Fibroblast of lung (primary cell): Measurements from ENCODE around the gene SLC25A23. TPM values are rescaled to one million over a fixed set of nuclear protein-coding genes. Genes with fewer than 3 reads are reported as not detected.

Experiments used
- DNase-seq, 2 donors: peaks; one replicate each; pipeline versions ENCODE4 v3.0.0 to v3.0.0-alpha.2; 2010; ENCODE audit warnings: low read depth in 2 of 2
- H2AFZ ChIP-seq: 2 replicates; pipeline ENCODE4 v1.5.1; 2012; ENCODE audit warnings: low read length, control low read depth, inconsistent platforms
- H3K27ac ChIP-seq: 2 replicates; pipeline ENCODE4 v1.5.1; 2011; ENCODE audit warnings: low read length, control low read depth; ENCODE audit not compliant: insufficient read depth
- H3K27me3 ChIP-seq: 2 replicates; pipeline ENCODE4 v1.5.1; 2011; ENCODE audit warnings: mild to moderate bottlenecking, low read length; ENCODE audit not compliant: control insufficient read depth, insufficient read depth
- H3K36me3 ChIP-seq: 2 replicates; pipeline ENCODE4 v1.5.1; 2011; ENCODE audit warnings: low read length; ENCODE audit not compliant: control insufficient read depth, insufficient read depth
- H3K4me1 ChIP-seq: 2 replicates; pipeline ENCODE4 v1.5.1; 2011; ENCODE audit warnings: low read length; ENCODE audit not compliant: control insufficient read depth, insufficient read depth; ENCODE audit errors: extremely low read depth
- H3K4me2 ChIP-seq: 2 replicates; pipeline ENCODE4 v1.5.1; 2011; ENCODE audit warnings: low read length, control low read depth; ENCODE audit not compliant: insufficient read depth; ENCODE audit errors: extremely low read depth
- H3K4me3 ChIP-seq, 4 experiments: fragments of 200-600 bp in 1 of 4; sonication (generic) in 1 of 4; replicated peaks in 1 of 4; 2 replicates each; pipeline ENCODE4 v1.5.1; 2011 to 2016; ENCODE audit warnings: low read length in 4 of 4, low read depth in 3 of 4, mild to moderate bottlenecking in 3 of 4, control low read depth in 2 of 4, inconsistent platforms in 1 of 4, mixed read lengths in 1 of 4; ENCODE audit not compliant: insufficient read depth in 1 of 4; ENCODE audit errors: control extremely low read depth in 1 of 4
- H3K79me2 ChIP-seq: 2 replicates; pipeline ENCODE4 v1.5.1; 2012; ENCODE audit warnings: mild to moderate bottlenecking, low read length, inconsistent platforms; ENCODE audit not compliant: control insufficient read depth, insufficient read depth
- H3K9ac ChIP-seq: 2 replicates; pipeline ENCODE4 v1.5.1; 2011; ENCODE audit warnings: mild to moderate bottlenecking, low read length, control low read depth; ENCODE audit not compliant: insufficient read depth
- H3K9me3 ChIP-seq: 2 replicates; pipeline ENCODE4 v1.5.1; 2012; ENCODE audit warnings: low read depth, low read length; ENCODE audit not compliant: control insufficient read depth, insufficient read depth
- H4K20me1 ChIP-seq: 2 replicates; pipeline ENCODE4 v1.5.1; 2011; ENCODE audit warnings: low read length; ENCODE audit not compliant: control insufficient read depth, insufficient read depth; ENCODE audit errors: extremely low read depth
- CTCF ChIP-seq, 2 donors: IDR thresholded peaks in 1 of 2; conservative IDR thresholded peaks in 1 of 2; 1 replicate in 1 of 2; 2 replicates in 1 of 2; pipeline ENCODE4 v1.5.1; 2011 to 2012; ENCODE audit warnings: low read length in 2 of 2, control low read depth in 1 of 2, inconsistent platforms in 1 of 2, low read depth in 1 of 2, mild to moderate bottlenecking in 1 of 2
- EZH2 ChIP-seq: IDR thresholded peaks from 2 replicates; pipeline ENCODE4 v1.5.1; 2012; ENCODE audit warnings: low read length, control low read depth, mild to moderate bottlenecking; ENCODE audit errors: missing control alignments
- polyA plus RNA-seq, 2 donors: library from polyadenylated mRNA; depleted of rRNA in 1 of 2; stranded (reverse) in 1 of 2; unstranded in 1 of 2; fragments of >200 nt; gene quantifications; 2 replicates each; pipeline ENCODE4 v1.2.1, GENCODE V29; 2011 to 2012; ENCODE audit warnings: missing spikeins in 1 of 2
- total RNA-seq: library from RNA; depleted of rRNA; stranded (reverse); fragments of >200 nt; gene quantifications from 2 replicates; pipeline ENCODE4 v1.2.1, GENCODE V29; 2014

The SLC25A23 gene
- total and polyA plus RNA-seq, 2 donors (not counting 1 experiment from before 2014, with no cell fraction given), result 7.9 to 33.9 TPM

GRCh38 chr19:6427131-6427530, 32.5 kb downstream of the SLC25A23 start:
- no peak for TF ChIP-seq EZH2
- TF ChIP-seq CTCF (conservative IDR thresholded peaks at IDR 0.05 in 1 of 2, IDR thresholded peaks at IDR 0.05 in 1 of 2; ENCODE audit: low read depth in 1 of 2, low read length in 2 of 2), result no peak
- Histone ChIP-seq H3K4me1 (peaks cover 4% of the 10 kb centered on the region), H3K9me3 (no peaks in the 10 kb centered on the region), H2AFZ (no peak overlapping the region), H3K36me3 (peaks cover under 1% of the 10 kb centered on the region), H3K9ac (no peak overlapping the region), H3K27me3 (peaks cover 3% of the 10 kb centered on the region), H3K79me2 (peaks cover 20% of the 10 kb centered on the region), H3K27ac (no peak overlapping the region), H3K4me2 (no peak overlapping the region), H3K4me3 (no peak overlapping the region), H4K20me1 (peaks cover 3% of the 10 kb centered on the region)
- no peak for DNase-seq

- Histone ChIP-seq H3K9ac (no peak overlapping the region), H3K79me2 (peaks cover 32% of the 10 kb centered on the region), H3K4me3 (peak overlapping the region in 1 of 4 experiments; percentile 20), H3K9me3 (no peaks in the 10 kb centered on the region), H3K27ac (peak overlapping the region; percentile 23), H3K27me3 (peaks cover 3% of the 10 kb centered on the region), H4K20me1 (peaks cover 6% of the 10 kb centered on the region), H2AFZ (peak overlapping the region; percentile 0), H3K4me2 (no peak overlapping the region), H3K4me1 (peaks cover 4% of the 10 kb centered on the region), H3K36me3 (peaks cover 7% of the 10 kb centered on the region)
- no peak for DNase-seq
- no peak for TF ChIP-seq EZH2
- TF ChIP-seq CTCF (conservative IDR thresholded peaks at IDR 0.05 in 1 of 2, IDR thresholded peaks at IDR 0.05 in 1 of 2; ENCODE audit: low read depth in 1 of 2, low read length in 2 of 2), result no peak
Observed at GRCh38 chr19:6425732-6426620, 33.6 kb downstream of the SLC25A23 start.

GRCh38 chr19:6424939-6425731, 34.5 kb downstream of the SLC25A23 start:
- Histone ChIP-seq H3K4me2 (no peak overlapping the region), H3K27ac (peak overlapping the region; percentile 23), H4K20me1 (peaks cover 6% of the 10 kb centered on the region), H2AFZ (peak overlapping the region; percentile 0), H3K36me3 (peaks cover 13% of the 10 kb centered on the region), H3K9ac (no peak overlapping the region), H3K4me1 (peaks cover 4% of the 10 kb centered on the region), H3K79me2 (peaks cover 40% of the 10 kb centered on the region), H3K4me3 (peak overlapping the region in 1 of 4 experiments; percentile 20), H3K9me3 (no peaks in the 10 kb centered on the region), H3K27me3 (peaks cover 3% of the 10 kb centered on the region)
- peak; percentile 100 for DNase-seq
- TF ChIP-seq CTCF (conservative IDR thresholded peaks at IDR 0.05 in 1 of 2, IDR thresholded peaks at IDR 0.05 in 1 of 2; ENCODE audit: low read depth in 1 of 2, low read length in 2 of 2) (no peak), EZH2 (no peak)
